ENCODE results near the gene DPP6. TPM values are rescaled to one million over a fixed set of nuclear protein-coding genes. Genes with fewer than 3 reads are reported as not detected.

Gene DPP6
- total RNA-seq, 1 experiment from 2014 or later: not detected

- intact Hi-C loops (cut with micrococcal nuclease): no loop called here
- TF ChIP-seq EZH2phosphoT487 (IDR thresholded peaks at IDR 0.05; ENCODE audit: borderline replicate concordance, low read length) (no peak), CTCF (conservative IDR thresholded peaks at IDR 0.05; ENCODE audit: low read depth, low read length) (no peak), EZH2 (IDR thresholded peaks at IDR 0.05; ENCODE audit: low read length, unreplicated experiment) (no peak)
- DNase-seq (no peak), ATAC-seq (no peak)
- no peak overlapping the region for H3K4me3 ChIP-seq (ENCODE audit: low read length)
- no peak overlapping the region for H2AFZ ChIP-seq (ENCODE audit: low read length)
- no peaks in the 10 kb centered on the region for H3K36me3 ChIP-seq (ENCODE audit: low read depth, low read length)
- POLR2A ChIA-PET (ENCODE audit: unreplicated experiment): no interaction called here
- H3K9ac ChIP-seq (ENCODE audit: low read length): no peak overlapping the region
- H3K4me1 ChIP-seq (ENCODE audit: insufficient read depth, low read length): no peaks in the 10 kb centered on the region
- CTCF ChIA-PET: no interaction called here
- H3F3A ChIP-seq (ENCODE audit: low read length, unreplicated experiment): no peaks in the 10 kb centered on the region
- no peak overlapping the region for H3K4me2 ChIP-seq (ENCODE audit: low read length)
- H3K79me2 ChIP-seq (ENCODE audit: low read length): no peaks in the 10 kb centered on the region
- BruUV-seq (replicated peaks): no TSS peak
- H3K9me2 ChIP-seq (replicated peaks; ENCODE audit: low read length): no peaks in the 10 kb centered on the region
- no peaks in the 10 kb centered on the region for H3K9me3 ChIP-seq (ENCODE audit: low read length)
- H4K20me1 ChIP-seq (ENCODE audit: low read length): no peaks in the 10 kb centered on the region
- no peak overlapping the region for H3K27ac ChIP-seq (ENCODE audit: low read length)
- no peaks in the 10 kb centered on the region for H3K27me3 ChIP-seq (ENCODE audit: low read length)
These were observed 859.8 kb downstream of the DPP6 start for GRCh38 chr7:154911862-154912455.

- Histone ChIP-seq H2AFZ (ENCODE audit: low read length) (no peak overlapping the region), H3K9ac (ENCODE audit: low read length) (no peak overlapping the region), H3K27ac (ENCODE audit: low read length) (no peak overlapping the region), H3K9me3 (ENCODE audit: low read length) (no peaks in the 10 kb centered on the region), H3K4me2 (ENCODE audit: low read length) (no peak overlapping the region), H3K36me3 (ENCODE audit: low read depth, low read length) (no peaks in the 10 kb centered on the region), H3K4me3 (ENCODE audit: low read length) (no peak overlapping the region), H3K4me1 (ENCODE audit: insufficient read depth, low read length) (no peaks in the 10 kb centered on the region), H3K9me2 (replicated peaks; ENCODE audit: low read length) (no peaks in the 10 kb centered on the region), H3K27me3 (ENCODE audit: low read length) (no peaks in the 10 kb centered on the region), H3F3A (ENCODE audit: low read length, unreplicated experiment) (no peaks in the 10 kb centered on the region), H4K20me1 (ENCODE audit: low read length) (no peaks in the 10 kb centered on the region), H3K79me2 (ENCODE audit: low read length) (no peaks in the 10 kb centered on the region)
- ATAC-seq: no peak
- no TSS peak for BruUV-seq (replicated peaks)
- intact Hi-C loops (cut with micrococcal nuclease): no loop called here
- POLR2A ChIA-PET (ENCODE audit: unreplicated experiment): no interaction called here
- CTCF ChIA-PET: no interaction called here
- no peak for TF ChIP-seq CTCF (conservative IDR thresholded peaks at IDR 0.05; ENCODE audit: low read depth, low read length)
- no peak for TF ChIP-seq EZH2 (IDR thresholded peaks at IDR 0.05; ENCODE audit: low read length, unreplicated experiment)
- TF ChIP-seq EZH2phosphoT487 (IDR thresholded peaks at IDR 0.05; ENCODE audit: borderline replicate concordance, low read length): no peak
- no peak for DNase-seq
These were observed 860.9 kb downstream of the DPP6 start for GRCh38 chr7:154912871-154913637.
